SK-N-SH (cell line): ENCODE results near the gene GSTO2.

Source experiments
- EZH2phosphoT487 ChIP-seq: fragments of 200-600 bp; sonication (generic); IDR thresholded peaks from 2 replicates; pipeline ENCODE4 v1.6.1; 2017; ENCODE audit warnings: low read depth, mixed run types, mild to moderate bottlenecking, antibody characterized with exemption, moderate library complexity, borderline replicate concordance
- JUND ChIP-seq: IDR thresholded peaks from 2 replicates; pipeline ENCODE4 v1.4.0; 2012
- MXI1 ChIP-seq: IDR thresholded peaks from 2 replicates; pipeline ENCODE4 v1.6.1; 2012; ENCODE audit warnings: mild to moderate bottlenecking, low read depth, low read length, improper control_type of control experiment
- POLR2AphosphoS5 ChIP-seq: IDR thresholded peaks from 2 replicates; pipeline ENCODE4 v1.6.1; 2012; ENCODE audit warnings: low read depth, low read length
- RFX5 ChIP-seq: IDR thresholded peaks from 2 replicates; pipeline ENCODE4 v1.6.1; 2012; ENCODE audit warnings: mild to moderate bottlenecking, improper control_type of control experiment, low read length
- SIN3A ChIP-seq: IDR thresholded peaks from 2 replicates; pipeline ENCODE4 v1.6.1; 2012; ENCODE audit warnings: low read depth, mild to moderate bottlenecking, low read length, moderate library complexity, borderline replicate concordance
- SMC3 ChIP-seq: IDR thresholded peaks from 2 replicates; pipeline ENCODE4 v1.6.1; 2012; ENCODE audit warnings: low read depth, low read length, improper control_type of control experiment
- TCF12 ChIP-seq: IDR thresholded peaks from 2 replicates; pipeline ENCODE4 v1.4.0; 2012
- USF1 ChIP-seq: IDR thresholded peaks from 2 replicates; pipeline ENCODE4 v1.4.0; 2012; ENCODE audit warnings: low read depth, borderline replicate concordance
- TF ChIP-seq, protein P1 (sequence below): fragments of 200-600 bp; sonication (generic); IDR thresholded peaks from 2 replicates; pipeline ENCODE4 v1.6.1; 2017; ENCODE audit warnings: antibody characterized with exemption, mild to moderate bottlenecking, moderate library complexity

DNA sequence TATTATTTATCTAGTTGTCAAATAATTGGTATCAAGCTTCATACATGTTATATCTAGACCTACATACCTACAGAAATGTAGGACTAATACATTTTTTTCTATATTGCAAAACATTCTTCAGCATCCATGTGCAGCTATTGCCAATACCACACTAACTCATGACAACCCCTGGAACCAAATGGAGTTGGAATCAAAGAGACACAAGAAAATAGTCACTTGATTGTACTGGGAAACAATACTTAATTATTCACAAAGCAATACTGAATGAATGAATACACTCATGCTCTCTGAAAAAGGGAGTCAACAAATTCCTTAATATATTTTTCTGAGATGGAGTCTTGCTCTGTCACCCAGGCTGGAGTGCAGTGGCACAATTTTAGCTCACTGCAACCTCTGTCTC is 26.4 kb upstream of the GSTO2 start:
- TF ChIP-seq, protein P1, sequence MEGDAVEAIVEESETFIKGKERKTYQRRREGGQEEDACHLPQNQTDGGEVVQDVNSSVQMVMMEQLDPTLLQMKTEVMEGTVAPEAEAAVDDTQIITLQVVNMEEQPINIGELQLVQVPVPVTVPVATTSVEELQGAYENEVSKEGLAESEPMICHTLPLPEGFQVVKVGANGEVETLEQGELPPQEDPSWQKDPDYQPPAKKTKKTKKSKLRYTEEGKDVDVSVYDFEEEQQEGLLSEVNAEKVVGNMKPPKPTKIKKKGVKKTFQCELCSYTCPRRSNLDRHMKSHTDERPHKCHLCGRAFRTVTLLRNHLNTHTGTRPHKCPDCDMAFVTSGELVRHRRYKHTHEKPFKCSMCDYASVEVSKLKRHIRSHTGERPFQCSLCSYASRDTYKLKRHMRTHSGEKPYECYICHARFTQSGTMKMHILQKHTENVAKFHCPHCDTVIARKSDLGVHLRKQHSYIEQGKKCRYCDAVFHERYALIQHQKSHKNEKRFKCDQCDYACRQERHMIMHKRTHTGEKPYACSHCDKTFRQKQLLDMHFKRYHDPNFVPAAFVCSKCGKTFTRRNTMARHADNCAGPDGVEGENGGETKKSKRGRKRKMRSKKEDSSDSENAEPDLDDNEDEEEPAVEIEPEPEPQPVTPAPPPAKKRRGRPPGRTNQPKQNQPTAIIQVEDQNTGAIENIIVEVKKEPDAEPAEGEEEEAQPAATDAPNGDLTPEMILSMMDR, result no peak
- TF ChIP-seq EZH2phosphoT487, result no peak
- no peak for TF ChIP-seq RFX5
- TF ChIP-seq SMC3, result no peak
- TF ChIP-seq MXI1, result no peak
- TF ChIP-seq POLR2AphosphoS5, result no peak
- no peak for TF ChIP-seq JUND
- TF ChIP-seq SIN3A, result no peak
- TF ChIP-seq USF1, result no peak
- TF ChIP-seq TCF12, result no peak
